Measurements from ENCODE around the gene HS3ST3A1.
A peak's percentile ranks its signal among the peaks of the same experiment; 100 is the strongest.
"Not testable (repeated sequence)": the region's sequence is repeated elsewhere in the genome, so short reads cannot be mapped to it uniquely, and the experiment has no call there.

Gene HS3ST3A1

GRCh38 chr17:13509527-13509926 lies 92.2 kb downstream of the HS3ST3A1 start:
- no peak overlapping the region for H3K27ac Mint-ChIP-seq
- no peaks in the 10 kb centered on the region for H3K27me3 Mint-ChIP-seq

DNA sequence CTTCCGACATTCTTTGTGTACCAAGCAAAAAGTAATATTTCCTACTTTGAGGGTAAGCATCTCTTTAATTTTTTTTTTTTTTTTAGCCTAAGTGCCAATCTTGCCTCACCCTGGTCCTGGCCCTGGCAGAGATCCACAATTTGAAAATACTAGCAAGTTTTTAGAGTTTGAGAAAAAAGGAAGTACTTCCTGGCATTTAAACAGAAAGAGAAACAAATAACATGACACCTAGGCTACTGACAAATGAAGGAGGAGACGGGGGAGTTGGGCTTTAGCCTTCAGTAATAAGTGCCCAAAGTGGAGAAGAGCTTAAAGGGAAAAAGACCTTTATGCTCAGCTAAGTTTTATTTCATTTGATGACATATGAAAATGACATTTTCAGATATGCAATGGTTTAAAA lies 92.8 kb downstream of the HS3ST3A1 start:
- Mint-ChIP-seq H3K9me3 (no peaks in the 10 kb centered on the region), H3K36me3 (no peaks in the 10 kb centered on the region), H3K27me3 (no peaks in the 10 kb centered on the region), H3K4me3 (no peak overlapping the region), H3K4me1 (peaks cover 20% of the 10 kb centered on the region), H3K27ac (no peak overlapping the region)
- no peak for ATAC-seq

More at GRCh38 chr17:13509527-13509926, 92.2 kb downstream of the HS3ST3A1 start:
- Mint-ChIP-seq H3K9me3 (no peaks in the 10 kb centered on the region), H3K36me3 (no peaks in the 10 kb centered on the region), H3K4me1 (peaks cover 20% of the 10 kb centered on the region), H3K4me3 (no peak overlapping the region)
- no peak for ATAC-seq

GRCh38 chr17:13503526-13503925 lies 98.2 kb downstream of the HS3ST3A1 start:
- ATAC-seq, result no peak
- H3K4me3 Mint-ChIP-seq, result no peak overlapping the region
- H3K27ac Mint-ChIP-seq, result no peak overlapping the region
- no peaks in the 10 kb centered on the region for H3K27me3 Mint-ChIP-seq
- H3K36me3 Mint-ChIP-seq, result no peaks in the 10 kb centered on the region
- no peaks in the 10 kb centered on the region for H3K9me3 Mint-ChIP-seq
- H3K4me1 Mint-ChIP-seq, result no peaks in the 10 kb centered on the region

GRCh38 chr17:13502263-13502662 lies 99.5 kb downstream of the HS3ST3A1 start:
- H3K27me3 Mint-ChIP-seq, result no peaks in the 10 kb centered on the region
- no peak overlapping the region for H3K27ac Mint-ChIP-seq
- H3K9me3 Mint-ChIP-seq, result no peaks in the 10 kb centered on the region
- ATAC-seq, result no peak
- H3K4me1 Mint-ChIP-seq, result no peaks in the 10 kb centered on the region
- H3K4me3 Mint-ChIP-seq, result no peak overlapping the region
- H3K36me3 Mint-ChIP-seq, result no peaks in the 10 kb centered on the region

DNA sequence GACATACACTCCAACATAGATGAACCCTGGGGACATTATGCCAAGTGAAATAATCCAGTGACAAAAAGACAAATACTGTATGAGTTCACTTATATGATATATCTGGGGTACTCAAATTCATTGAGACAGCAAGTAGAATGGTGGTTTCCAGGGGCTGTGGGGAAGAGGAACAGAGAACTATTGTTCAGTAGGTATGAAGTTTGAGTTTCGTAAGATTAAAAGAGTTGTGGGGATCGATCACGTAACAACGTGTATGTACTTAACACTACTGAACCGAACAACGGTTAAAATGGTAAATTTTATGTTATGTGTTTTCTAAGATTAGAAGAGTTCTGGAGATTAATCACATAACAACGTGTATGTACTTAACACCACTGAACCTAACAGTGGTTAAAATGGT lies 100.8 kb downstream of the HS3ST3A1 start:
- no peak overlapping the region for H3K27ac Mint-ChIP-seq
- no peaks in the 10 kb centered on the region for H3K9me3 Mint-ChIP-seq
- no peaks in the 10 kb centered on the region for H3K27me3 Mint-ChIP-seq
- H3K36me3 Mint-ChIP-seq, result no peaks in the 10 kb centered on the region
- H3K4me1 Mint-ChIP-seq, result no peaks in the 10 kb centered on the region
- H3K4me3 Mint-ChIP-seq, result no peak overlapping the region
- no peak for ATAC-seq

DNA sequence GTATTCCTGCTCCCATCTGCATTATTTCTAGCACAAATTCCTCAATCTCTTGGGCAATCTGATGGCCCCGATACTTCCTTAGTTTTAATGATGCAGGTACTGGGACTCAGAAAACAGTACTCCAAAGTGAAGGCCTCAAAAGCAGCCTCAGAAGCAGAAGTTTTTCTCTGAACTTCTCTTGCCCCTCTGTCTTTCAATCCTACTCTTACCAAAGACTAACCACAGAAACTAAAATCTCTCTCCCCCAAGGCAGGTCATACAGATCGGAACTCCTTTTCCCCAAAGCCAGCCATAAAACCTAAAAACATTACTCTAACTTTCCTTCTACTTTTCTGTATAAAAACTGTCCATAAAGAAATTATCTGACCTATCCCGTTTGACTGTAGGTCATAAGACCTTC lies 103.5 kb downstream of the HS3ST3A1 start:
- Mint-ChIP-seq H3K9me3 (no peaks in the 10 kb centered on the region), H3K27ac (no peak overlapping the region), H3K4me1 (no peaks in the 10 kb centered on the region), H3K36me3 (no peaks in the 10 kb centered on the region), H3K4me3 (no peak overlapping the region), H3K27me3 (no peaks in the 10 kb centered on the region)
- ATAC-seq, result no peak

- H3K9me3 Mint-ChIP-seq, H3K27ac Mint-ChIP-seq, H3K4me3 Mint-ChIP-seq, H3K4me1 Mint-ChIP-seq, H3K27me3 Mint-ChIP-seq, H3K36me3 Mint-ChIP-seq: not testable (repeated sequence)
- peak; percentile 8 for ATAC-seq
Observed at GRCh38 chr17:13496553-13497056, 105.1 kb downstream of the HS3ST3A1 start.

- Mint-ChIP-seq H3K4me1 (peaks cover 6% of the 10 kb centered on the region), H3K27me3 (no peaks in the 10 kb centered on the region), H3K9me3 (no peaks in the 10 kb centered on the region), H3K4me3 (no peak overlapping the region), H3K36me3 (no peaks in the 10 kb centered on the region), H3K27ac (no peak overlapping the region)
- no peak for ATAC-seq
Observed at GRCh38 chr17:13495423-13495822, 106.3 kb downstream of the HS3ST3A1 start.

GRCh38 chr17:13492737-13493122 lies 109.0 kb downstream of the HS3ST3A1 start:
- peaks cover 5% of the 10 kb centered on the region for H3K27me3 Mint-ChIP-seq
- H3K4me1 Mint-ChIP-seq, result peaks cover 6% of the 10 kb centered on the region
- no peak for ATAC-seq
- H3K36me3 Mint-ChIP-seq, result no peaks in the 10 kb centered on the region
- H3K4me3 Mint-ChIP-seq, result no peak overlapping the region
- H3K27ac Mint-ChIP-seq, result no peak overlapping the region
- no peaks in the 10 kb centered on the region for H3K9me3 Mint-ChIP-seq

DNA sequence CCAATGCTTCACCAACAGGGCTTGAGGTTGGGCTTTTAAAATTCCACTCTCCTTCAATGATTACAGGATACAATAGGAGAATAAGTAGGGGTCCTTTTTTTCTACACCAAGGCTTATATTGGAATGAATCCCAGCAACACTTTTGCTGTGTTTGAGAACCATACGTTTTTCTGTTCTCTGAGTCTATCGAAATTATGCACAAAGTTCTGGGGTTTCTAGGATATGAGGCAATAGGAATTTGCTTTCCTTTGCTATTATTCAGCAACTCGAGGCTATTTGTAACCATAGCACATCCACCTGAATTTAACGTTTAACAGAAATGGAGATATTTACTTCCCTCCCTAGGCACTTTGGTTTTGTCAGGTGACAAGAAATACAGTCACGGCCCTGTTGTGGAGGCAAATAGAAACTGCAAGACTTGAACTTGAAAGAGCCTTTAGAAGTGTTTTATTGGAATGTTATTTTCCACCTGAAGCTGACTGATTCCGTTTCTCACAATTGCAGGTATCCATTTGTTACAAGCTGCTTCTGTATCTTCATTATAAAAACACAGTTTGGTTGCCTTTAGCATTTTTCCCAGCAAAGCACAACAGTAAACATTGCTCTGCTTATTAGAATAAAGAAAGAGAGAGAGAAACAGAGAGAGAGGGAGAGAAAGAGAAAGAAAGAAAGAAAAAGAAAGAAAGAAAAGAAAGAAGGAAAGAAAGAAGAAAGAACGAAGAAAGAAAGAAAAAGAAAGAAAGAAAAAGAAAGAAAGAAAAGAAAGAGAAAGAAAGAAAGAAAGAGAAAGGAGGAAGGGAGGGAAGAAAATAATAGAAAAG lies 109.6 kb downstream of the HS3ST3A1 start:
- Mint-ChIP-seq H3K4me1 (peaks cover 6% of the 10 kb centered on the region), H3K4me3 (no peak overlapping the region)

DNA sequence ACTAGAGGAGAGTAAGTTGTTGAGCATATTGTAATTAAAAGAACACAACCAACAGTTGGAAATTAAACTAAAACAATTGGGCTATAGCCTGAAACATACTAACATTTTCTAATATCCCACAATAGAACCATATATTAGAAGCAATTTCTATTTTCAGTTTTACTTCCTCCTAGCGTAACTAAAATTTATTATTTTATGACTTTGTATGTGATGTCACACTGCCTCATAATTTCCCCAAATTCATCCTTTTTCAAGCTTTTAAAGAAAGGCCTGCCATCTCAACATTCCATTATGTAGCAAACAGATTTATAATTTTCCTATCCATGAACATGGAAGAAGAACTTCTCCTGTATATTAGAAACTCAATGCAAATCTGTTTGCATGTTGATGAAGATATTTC lies 110.2 kb downstream of the HS3ST3A1 start:
- no peak overlapping the region for H3K27ac Mint-ChIP-seq
- H3K4me3 Mint-ChIP-seq, result no peak overlapping the region
- no peaks in the 10 kb centered on the region for H3K36me3 Mint-ChIP-seq
- peaks cover 6% of the 10 kb centered on the region for H3K27me3 Mint-ChIP-seq
- no peak for ATAC-seq
- H3K4me1 Mint-ChIP-seq, result peaks cover 6% of the 10 kb centered on the region
- no peaks in the 10 kb centered on the region for H3K9me3 Mint-ChIP-seq

More for the DNA sequence above, 109.6 kb downstream of the HS3ST3A1 start:
- H3K36me3 Mint-ChIP-seq, result no peaks in the 10 kb centered on the region
- no peak for ATAC-seq
- H3K27me3 Mint-ChIP-seq, result peaks cover 6% of the 10 kb centered on the region
- H3K27ac Mint-ChIP-seq, result no peak overlapping the region
- no peaks in the 10 kb centered on the region for H3K9me3 Mint-ChIP-seq

- Mint-ChIP-seq H3K9me3 (no peaks in the 10 kb centered on the region), H3K4me1 (peaks cover 6% of the 10 kb centered on the region), H3K4me3 (no peak overlapping the region), H3K36me3 (no peaks in the 10 kb centered on the region), H3K27ac (no peak overlapping the region), H3K27me3 (peaks cover 6% of the 10 kb centered on the region)
- ATAC-seq, result no peak
Observed at GRCh38 chr17:13490906-13491482, 110.7 kb downstream of the HS3ST3A1 start.

- H3K36me3 Mint-ChIP-seq, result no peaks in the 10 kb centered on the region
- peaks cover 6% of the 10 kb centered on the region for H3K4me1 Mint-ChIP-seq
- H3K9me3 Mint-ChIP-seq, result peaks cover under 1% of the 10 kb centered on the region
- no peak overlapping the region for H3K4me3 Mint-ChIP-seq
- no peak overlapping the region for H3K27ac Mint-ChIP-seq
- peaks cover 6% of the 10 kb centered on the region for H3K27me3 Mint-ChIP-seq
- ATAC-seq, result no peak
Observed at GRCh38 chr17:13490427-13490826, 111.3 kb downstream of the HS3ST3A1 start.

DNA sequence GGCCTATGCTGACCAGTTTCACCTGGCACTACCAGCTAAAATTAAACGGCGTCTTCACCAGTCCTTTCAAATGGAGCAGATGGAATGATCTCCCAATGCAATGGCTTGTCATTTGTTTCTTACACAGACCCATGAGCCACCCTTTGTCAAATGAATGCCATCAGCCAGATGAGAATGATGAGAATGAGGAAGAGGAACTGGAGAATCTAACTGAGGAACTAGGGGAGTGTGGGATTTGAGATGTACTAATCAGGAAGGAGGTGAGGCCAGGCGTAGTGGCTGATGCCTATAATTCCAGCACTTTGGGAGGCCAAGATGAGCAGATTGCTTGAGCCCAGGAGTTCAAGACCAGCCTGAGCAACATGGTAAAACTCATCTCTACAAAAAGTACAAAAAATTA lies 116.4 kb downstream of the HS3ST3A1 start:
- H3K36me3 Mint-ChIP-seq, result no peaks in the 10 kb centered on the region
- H3K27me3 Mint-ChIP-seq, result peaks cover 6% of the 10 kb centered on the region
- H3K4me3 Mint-ChIP-seq, result no peak overlapping the region
- H3K27ac Mint-ChIP-seq, result no peak overlapping the region
- no peaks in the 10 kb centered on the region for H3K4me1 Mint-ChIP-seq
- H3K9me3 Mint-ChIP-seq, result peaks cover 9% of the 10 kb centered on the region
- ATAC-seq, result no peak

DNA sequence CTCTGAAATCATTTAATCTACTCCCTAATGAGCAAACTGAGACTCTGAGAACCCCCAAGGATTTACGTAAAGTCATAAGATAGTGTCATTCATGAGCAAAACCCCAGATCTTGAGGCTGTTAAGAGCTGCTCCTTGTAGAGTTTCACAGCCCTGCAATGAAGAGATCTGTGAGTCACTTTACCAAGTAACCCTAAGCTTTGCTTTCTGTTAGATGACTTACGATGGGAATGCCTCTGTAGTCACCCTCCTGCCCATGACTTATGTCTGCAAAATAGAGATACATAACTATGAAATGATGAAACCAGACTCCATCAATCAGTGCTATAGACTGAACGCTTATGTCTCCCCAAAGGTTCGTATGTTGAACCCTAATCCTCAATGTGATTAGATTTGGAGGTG lies 117.7 kb downstream of the HS3ST3A1 start:
- no peaks in the 10 kb centered on the region for H3K4me1 Mint-ChIP-seq
- ATAC-seq, result no peak
- peaks cover 15% of the 10 kb centered on the region for H3K9me3 Mint-ChIP-seq
- H3K36me3 Mint-ChIP-seq, result no peaks in the 10 kb centered on the region
- H3K27ac Mint-ChIP-seq, result no peak overlapping the region
- H3K4me3 Mint-ChIP-seq, result no peak overlapping the region
- H3K27me3 Mint-ChIP-seq, result peaks cover 6% of the 10 kb centered on the region

GRCh38 chr17:13480877-13481276 lies 120.9 kb downstream of the HS3ST3A1 start:
- H3K36me3 Mint-ChIP-seq, result no peaks in the 10 kb centered on the region
- no peaks in the 10 kb centered on the region for H3K27me3 Mint-ChIP-seq
- peaks cover 21% of the 10 kb centered on the region for H3K9me3 Mint-ChIP-seq
- no peaks in the 10 kb centered on the region for H3K4me1 Mint-ChIP-seq
- H3K4me3 Mint-ChIP-seq, result no peak overlapping the region
- no peak for ATAC-seq
- no peak overlapping the region for H3K27ac Mint-ChIP-seq

All from stimulated activated memory B cell treated with anti-CD40 and anti-IgM and Interleukin-4, amounts not matched to agents 10 μg/mL and 1 μg/mL and 100 μg/mL, for 72 hours (primary cell).